Mesothelial cell of epicardium (in vitro differentiated cells): ENCODE results near the gene PM20D1. TPM values are rescaled to one million over a fixed set of nuclear protein-coding genes. Genes with fewer than 3 reads are reported as not detected.

Experiments
- DNase-seq, 2 experiments: peaks; one replicate each; pipeline ENCODE4 v3.0.0; 2021; ENCODE audit warnings: low spot score in 2 of 2; ENCODE audit not compliant: unreplicated experiment in 2 of 2
- H3K27ac Mint-ChIP-seq: 2 replicates; pipeline ENCODE4 v1.8.0; 2021; ENCODE audit warnings: mixed read lengths
- H3K27me3 Mint-ChIP-seq: 2 replicates; pipeline ENCODE4 v1.8.0; 2021; ENCODE audit warnings: low read depth, mixed read lengths
- H3K36me3 Mint-ChIP-seq: 2 replicates; pipeline ENCODE4 v1.8.0; 2021; ENCODE audit warnings: mixed read lengths
- H3K4me1 Mint-ChIP-seq: 2 replicates; pipeline ENCODE4 v1.8.0; 2021; ENCODE audit warnings: mixed read lengths
- H3K4me3 Mint-ChIP-seq: 2 replicates; pipeline ENCODE4 v1.8.0; 2021; ENCODE audit warnings: mild to moderate bottlenecking, moderate library complexity, mixed read lengths
- H3K9me3 Mint-ChIP-seq: 2 replicates; pipeline ENCODE4 v1.8.0; 2021; ENCODE audit warnings: mixed read lengths
- CTCF ChIP-seq: fragments of 200-600 bp; sonication (generic); IDR thresholded peaks from one replicate; pipeline ENCODE4 v1.5.0; 2021; ENCODE audit warnings: antibody characterized with exemption; ENCODE audit not compliant: unreplicated experiment
- total RNA-seq: library from RNA; stranded (reverse); gene quantifications from 3 replicates; pipeline ENCODE4 v1.2.1, GENCODE V29; 2021

Gene PM20D1
- total RNA-seq, 1 donor from 2014 or later = not detected

GRCh38 chr1:205782627-205783432 lies 67.1 kb downstream of the PM20D1 start:
- no peak overlapping the region for H3K4me3 Mint-ChIP-seq
- no peaks in the 10 kb centered on the region for H3K36me3 Mint-ChIP-seq
- no peak for TF ChIP-seq CTCF
- DNase-seq = no peak
- no peaks in the 10 kb centered on the region for H3K9me3 Mint-ChIP-seq
- H3K27me3 Mint-ChIP-seq = no peaks in the 10 kb centered on the region
- no peaks in the 10 kb centered on the region for H3K4me1 Mint-ChIP-seq
- no peak overlapping the region for H3K27ac Mint-ChIP-seq

GRCh38 chr1:205780335-205780734 lies 69.6 kb downstream of the PM20D1 start:
- Mint-ChIP-seq H3K36me3 (no peaks in the 10 kb centered on the region), H3K4me1 (peaks cover 3% of the 10 kb centered on the region), H3K9me3 (no peaks in the 10 kb centered on the region), H3K27me3 (peaks cover 9% of the 10 kb centered on the region), H3K4me3 (no peak overlapping the region), H3K27ac (no peak overlapping the region)
- no peak for TF ChIP-seq CTCF
- DNase-seq = no peak

Other genes starting within 250 kb of the PM20D1 start
- 32.2 to 36.8 TPM (median 34.8 TPM) in 3 replicates for gene ELK4, start 218.1 kb downstream of the PM20D1 start, total RNA-seq
- 7.0 to 7.5 TPM (median 7.1 TPM) in 3 replicates for gene SLC45A3, start 169.6 kb downstream of the PM20D1 start, total RNA-seq
- gene NUCKS1, start 100.0 kb downstream of the PM20D1 start, total RNA-seq = 280 to 304 TPM (median 289 TPM) in 3 replicates
- 8.7 to 10.4 TPM (median 8.7 TPM) in 3 replicates for gene RAB29, start 74.7 kb downstream of the PM20D1 start, total RNA-seq
- gene SLC41A1, start 36.9 kb downstream of the PM20D1 start, total RNA-seq = 18.9 to 21.5 TPM (median 19.4 TPM) in 3 replicates
- not detected in 3 replicates for gene SLC26A9, start 93.3 kb upstream of the PM20D1 start, total RNA-seq
- gene RAB7B, start 153.3 kb upstream of the PM20D1 start, total RNA-seq = 1.3 to 1.5 TPM (median 1.4 TPM) in 3 replicates
- gene CTSE, start 173.8 kb upstream of the PM20D1 start, total RNA-seq = 0.16 TPM in 1 of 3 replicates, not detected in the others
- not detected in 3 replicates for gene RHEX, start 203.0 kb upstream of the PM20D1 start, total RNA-seq